HUES6 (cell line): Measurements from ENCODE around the gene LEMD1.

ENCODE experiments used
- H3K27ac ChIP-seq: 2 replicates; pipeline ENCODE4 v1.7.0; 2013; ENCODE audit warnings: low read depth, mild to moderate bottlenecking, low read length, inconsistent platforms
- H3K27me3 ChIP-seq: 2 replicates; pipeline ENCODE4 v1.6.1; 2013; ENCODE audit warnings: low read length; ENCODE audit not compliant: control insufficient read depth, insufficient read depth
- H3K36me3 ChIP-seq: 2 replicates; pipeline ENCODE4 v1.6.1; 2013; ENCODE audit warnings: low read length; ENCODE audit not compliant: control insufficient read depth, insufficient read depth
- H3K4me1 ChIP-seq: 2 replicates; pipeline ENCODE4 v1.6.1; 2013; ENCODE audit warnings: low read length; ENCODE audit not compliant: control insufficient read depth, insufficient read depth
- H3K4me3 ChIP-seq: 2 replicates; pipeline ENCODE4 v1.5.1; 2013; ENCODE audit warnings: low read depth, low read length
- H3K9ac ChIP-seq: one replicate; pipeline ENCODE4 v1.6.1; 2013; ENCODE audit warnings: mild to moderate bottlenecking, low read length
- H3K9me3 ChIP-seq: 2 replicates; pipeline ENCODE4 v1.6.1; 2013; ENCODE audit warnings: low read depth, low read length; ENCODE audit not compliant: control insufficient read depth, insufficient read depth

The LEMD1 gene

GRCh38 chr1:205351984-205352713 is 69.7 kb downstream of the LEMD1 start:
- no peak overlapping the region for H3K4me3 ChIP-seq
- peaks cover 77% of the 10 kb centered on the region for H3K4me1 ChIP-seq
- H3K9ac ChIP-seq = no peak overlapping the region
- no peaks in the 10 kb centered on the region for H3K9me3 ChIP-seq
- 0 out of 2 replicates have a peak, but pooled peaks cover 2% of the 10 kb centered on the region for H3K27me3 ChIP-seq
- no peak overlapping the region for H3K27ac ChIP-seq
- H3K36me3 ChIP-seq = no peaks in the 10 kb centered on the region

DNA sequence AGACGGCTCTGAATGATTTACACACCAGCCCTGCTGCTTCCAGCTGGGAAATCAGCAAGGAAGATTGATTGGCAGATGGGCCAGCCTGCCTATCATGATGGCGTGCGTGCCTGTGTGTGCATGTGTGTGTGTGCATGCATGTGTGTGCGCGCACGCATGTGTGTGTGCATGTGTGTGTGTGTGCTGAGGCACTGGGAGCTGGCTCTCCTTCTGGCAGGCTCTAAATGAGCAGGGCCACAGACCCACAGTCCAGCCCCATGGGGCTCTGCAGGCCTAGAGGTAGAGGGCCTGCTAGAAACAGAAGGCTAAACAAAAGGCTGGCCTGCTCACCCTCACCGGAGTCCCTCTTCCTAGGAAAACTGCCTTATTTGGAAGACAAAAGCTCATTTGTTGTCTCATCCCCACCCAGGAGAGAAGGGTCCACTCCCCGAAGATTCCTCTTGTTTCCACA is 71.1 kb downstream of the LEMD1 start:
- no peak overlapping the region for H3K4me3 ChIP-seq

DNA sequence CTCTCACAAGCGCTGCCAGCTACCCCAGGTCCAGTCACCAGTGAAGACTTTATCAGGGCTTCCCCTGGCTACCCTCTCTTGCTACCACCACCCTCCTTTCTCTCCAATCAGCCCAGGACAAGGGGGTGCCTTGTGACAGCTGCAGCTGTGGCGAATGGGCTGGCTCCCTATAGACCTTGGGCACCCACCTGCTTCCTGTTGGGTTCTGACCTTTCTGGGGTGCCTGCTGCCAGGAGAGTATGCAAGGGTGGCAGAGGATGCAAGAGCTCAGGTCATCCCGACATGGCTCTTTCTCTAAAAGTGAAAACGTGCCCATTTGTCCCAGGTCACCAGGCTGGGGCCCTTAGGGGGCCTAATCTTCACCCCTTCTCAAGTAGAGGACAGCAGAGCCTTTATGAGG is 71.7 kb downstream of the LEMD1 start:
- H3K4me1 ChIP-seq = peaks cover 67% of the 10 kb centered on the region
- no peaks in the 10 kb centered on the region for H3K9me3 ChIP-seq
- no peak overlapping the region for H3K27ac ChIP-seq
- H3K27me3 ChIP-seq = peaks cover 20% of the 10 kb centered on the region
- no peaks in the 10 kb centered on the region for H3K36me3 ChIP-seq
- no peak overlapping the region for H3K4me3 ChIP-seq
- H3K9ac ChIP-seq = peak overlapping the region; percentile 26

More for the DNA sequence above, 71.1 kb downstream of the LEMD1 start:
- Histone ChIP-seq H3K36me3 (no peaks in the 10 kb centered on the region), H3K9me3 (no peaks in the 10 kb centered on the region), H3K27ac (peak overlapping the region; percentile 56; the same call in 1 of the 2 replicates), H3K27me3 (peaks cover 15% of the 10 kb centered on the region), H3K9ac (peak overlapping the region; percentile 68), H3K4me1 (peaks cover 68% of the 10 kb centered on the region)

DNA sequence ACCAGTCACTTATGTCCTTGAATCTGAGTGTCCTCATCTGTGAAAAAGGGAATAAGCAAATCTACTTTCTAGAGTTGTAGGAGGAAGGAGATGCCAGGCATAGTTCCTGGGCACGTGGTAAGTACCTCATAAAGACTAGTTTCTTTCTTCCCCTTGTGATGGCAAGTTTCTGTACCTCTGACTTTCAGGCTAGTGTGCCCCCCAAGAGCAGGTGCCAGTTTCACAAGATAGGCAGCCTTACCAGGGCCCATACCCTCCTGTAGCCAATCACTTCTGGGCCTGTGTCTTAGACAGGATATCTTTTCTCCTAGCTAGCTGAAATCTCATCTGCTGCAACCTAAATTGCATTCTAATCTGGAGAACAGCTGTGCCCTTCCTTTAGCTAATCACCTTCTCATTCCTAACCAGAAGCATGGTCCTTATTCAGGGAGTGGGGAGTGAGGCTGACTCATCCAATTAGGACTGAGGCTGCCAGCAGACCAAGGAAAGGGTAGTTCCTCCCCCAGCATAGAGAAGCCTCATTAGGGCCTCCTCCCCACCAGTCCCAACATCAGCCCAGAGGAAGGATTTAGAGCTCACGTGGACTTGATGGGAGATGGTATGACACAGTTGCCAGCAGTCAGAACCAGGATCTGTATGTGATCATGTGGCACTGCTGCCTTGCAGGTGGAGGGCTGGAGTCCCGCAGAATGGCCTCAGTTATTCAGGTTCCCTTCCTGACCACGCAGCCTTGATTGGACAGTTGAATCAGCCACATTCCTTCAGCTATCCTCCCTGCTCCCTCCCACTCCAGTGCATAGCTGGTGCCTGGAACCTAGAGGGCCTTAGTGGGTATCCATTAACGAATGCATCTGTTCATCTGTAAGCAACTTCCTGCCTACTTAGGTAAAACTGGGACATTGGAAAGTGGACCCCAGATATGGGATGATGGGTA is 73.0 kb downstream of the LEMD1 start:
- Histone ChIP-seq H3K27ac (no peak overlapping the region), H3K27me3 (peaks cover 32% of the 10 kb centered on the region), H3K4me1 (peaks cover 61% of the 10 kb centered on the region), H3K9me3 (no peaks in the 10 kb centered on the region), H3K36me3 (no peaks in the 10 kb centered on the region), H3K4me3 (no peak overlapping the region), H3K9ac (no peak overlapping the region)

DNA sequence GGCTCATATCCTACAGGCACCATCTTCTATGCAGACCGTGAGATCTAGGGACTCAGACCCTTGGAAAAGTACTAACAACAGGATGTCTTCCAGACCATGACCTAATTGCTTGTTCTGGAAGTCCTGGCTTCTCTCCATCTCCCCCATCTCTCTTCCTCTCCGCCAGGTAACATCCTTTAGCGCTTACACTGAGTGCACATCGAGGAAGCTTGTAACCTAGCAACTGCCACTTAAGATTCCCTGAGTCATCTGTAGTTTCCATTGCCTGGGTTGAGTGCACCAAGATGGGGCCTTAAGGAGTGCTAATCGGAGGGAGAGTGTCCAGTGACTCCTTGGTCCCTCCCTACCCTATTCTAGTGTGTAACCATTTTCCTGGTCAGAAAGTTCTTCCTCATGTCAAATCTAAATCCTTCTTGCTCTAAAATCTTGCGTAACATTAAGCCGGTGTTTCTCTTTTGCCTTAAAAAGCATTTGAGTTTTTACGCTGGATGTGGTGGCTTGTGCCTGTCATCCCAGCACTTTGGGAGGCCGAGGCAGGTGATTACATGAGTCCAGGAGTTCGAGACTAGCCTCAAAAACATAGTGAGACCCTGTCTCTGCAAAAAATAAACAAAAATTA is 74.8 kb downstream of the LEMD1 start:
- no peaks in the 10 kb centered on the region for H3K36me3 ChIP-seq
- peaks cover 50% of the 10 kb centered on the region for H3K27me3 ChIP-seq
- H3K9me3 ChIP-seq = no peaks in the 10 kb centered on the region
- H3K27ac ChIP-seq = no peak overlapping the region
- H3K9ac ChIP-seq = no peak overlapping the region
- peaks cover 51% of the 10 kb centered on the region for H3K4me1 ChIP-seq
- no peak overlapping the region for H3K4me3 ChIP-seq

GRCh38 chr1:205345761-205346160 is 76.1 kb downstream of the LEMD1 start:
- Histone ChIP-seq H3K27me3 (peaks cover 53% of the 10 kb centered on the region), H3K9ac (no peak overlapping the region), H3K4me1 (peaks cover 50% of the 10 kb centered on the region), H3K27ac (no peak overlapping the region), H3K36me3 (no peaks in the 10 kb centered on the region), H3K4me3 (no peak overlapping the region), H3K9me3 (no peaks in the 10 kb centered on the region)

- no peaks in the 10 kb centered on the region for H3K9me3 ChIP-seq
- peak overlapping the region; percentile 33 for H3K9ac ChIP-seq
- H3K4me1 ChIP-seq = peaks cover 37% of the 10 kb centered on the region
- H3K36me3 ChIP-seq = no peaks in the 10 kb centered on the region
- H3K27me3 ChIP-seq = peaks cover 53% of the 10 kb centered on the region
- H3K4me3 ChIP-seq = peak overlapping the region; percentile 67
- H3K27ac ChIP-seq = no peak overlapping the region
Observed at GRCh38 chr1:205344066-205344928, 77.6 kb downstream of the LEMD1 start.

- Histone ChIP-seq H3K9me3 (no peaks in the 10 kb centered on the region), H3K36me3 (no peaks in the 10 kb centered on the region), H3K4me1 (peaks cover 29% of the 10 kb centered on the region), H3K9ac (no peak overlapping the region), H3K27ac (no peak overlapping the region), H3K4me3 (peak overlapping the region; percentile 67), H3K27me3 (peaks cover 53% of the 10 kb centered on the region)
Observed at GRCh38 chr1:205343431-205344065, 78.3 kb downstream of the LEMD1 start.

- no peaks in the 10 kb centered on the region for H3K9me3 ChIP-seq
Observed at GRCh38 chr1:205342986-205343385, 78.9 kb downstream of the LEMD1 start.

GRCh38 chr1:205340676-205341075 is 81.2 kb downstream of the LEMD1 start:
- Histone ChIP-seq H3K27ac (no peak overlapping the region), H3K4me3 (no peak overlapping the region), H3K36me3 (no peaks in the 10 kb centered on the region), H3K9ac (no peak overlapping the region), H3K9me3 (no peaks in the 10 kb centered on the region), H3K27me3 (peaks cover 37% of the 10 kb centered on the region), H3K4me1 (peaks cover 32% of the 10 kb centered on the region)

More at GRCh38 chr1:205342986-205343385, 78.9 kb downstream of the LEMD1 start:
- Histone ChIP-seq H3K9ac (no peak overlapping the region), H3K27me3 (peaks cover 53% of the 10 kb centered on the region), H3K4me1 (peaks cover 26% of the 10 kb centered on the region), H3K4me3 (peak overlapping the region; percentile 67), H3K27ac (no peak overlapping the region), H3K36me3 (no peaks in the 10 kb centered on the region)
